NT2/D1 (cell line): ENCODE measurements around the gene GNG12.

Experiments
- SUZ12 ChIP-seq: IDR thresholded peaks from 2 replicates; pipeline ENCODE4 v1.6.1; 2011; ENCODE audit not compliant: insufficient read length, insufficient read depth; ENCODE audit errors: extremely low read depth
- YY1 ChIP-seq: IDR thresholded peaks from 2 replicates; pipeline ENCODE4 v1.6.1; 2011; ENCODE audit not compliant: insufficient read length, insufficient read depth

- TF ChIP-seq YY1 (no peak), SUZ12 (no peak)
These were observed 15.1 kb downstream of the GNG12 start for GRCh38 chr1:67818162-67818561.
